HG02642 (cell line): ENCODE results near the gene NRM.
"Not testable (repeated sequence)": the region's sequence is repeated elsewhere in the genome, so short reads cannot be mapped to it uniquely, and the experiment has no call there.

Experiments used
- ATAC-seq: cut with Tn5 transposase; IDR thresholded peaks from one replicate; pipeline ENCODE4 v1.9.1; 2021; ENCODE audit warnings: mild to moderate bottlenecking; ENCODE audit not compliant: unreplicated experiment, poor library complexity

NRM gene

GRCh38 chr6:30690403-30691207 lies at the start of gene NRM:
Gene NRM (minus strand): TSS chr6:30690984. CDS start chr6:30690974, 10 bp downstream.
- ATAC-seq = peak; percentile 35

- no peak for ATAC-seq
Observed at GRCh38 chr6:30740540-30740870, 49.7 kb upstream of the NRM start.

GRCh38 chr6:30738532-30738931 lies 47.7 kb upstream of the NRM start:
- ATAC-seq = no peak

GRCh38 chr6:30735668-30736314 lies 45.0 kb upstream of the NRM start:
- ATAC-seq = peak; percentile 50

GRCh38 chr6:30732237-30732943 lies 41.6 kb upstream of the NRM start:
- no peak for ATAC-seq

- ATAC-seq = peak; percentile 73
Observed at GRCh38 chr6:30730601-30731435, 40.0 kb upstream of the NRM start.

GRCh38 chr6:30727920-30728553 lies 37.3 kb upstream of the NRM start:
- no peak for ATAC-seq

- ATAC-seq = no peak
Observed at GRCh38 chr6:30726506-30727413, 36.0 kb upstream of the NRM start.

- ATAC-seq = no peak
Observed at GRCh38 chr6:30725713-30726505, 35.1 kb upstream of the NRM start.

GRCh38 chr6:30724906-30725667 lies 34.3 kb upstream of the NRM start:
- no peak for ATAC-seq

GRCh38 chr6:30723843-30724741 lies 33.3 kb upstream of the NRM start:
- not testable (repeated sequence) for ATAC-seq

GRCh38 chr6:30723159-30723842 lies 32.5 kb upstream of the NRM start:
- not testable (repeated sequence) for ATAC-seq

- ATAC-seq = no peak
Observed at GRCh38 chr6:30722280-30723112, 31.7 kb upstream of the NRM start.

GRCh38 chr6:30722025-30722279 lies 31.2 kb upstream of the NRM start:
- not testable (repeated sequence) for ATAC-seq
